ENCODE results near the gene IDE. TPM values are rescaled to one million over a fixed set of nuclear protein-coding genes. Genes with fewer than 3 reads are reported as not detected.
A peak's percentile ranks its signal among the peaks of the same experiment; 100 is the strongest.

IDE gene
- total RNA-seq, 1 experiment from 2014 or later = 30.6 TPM

GRCh38 chr10:92569071-92569470, 4.8 kb downstream of the IDE start:
- CTCF ChIA-PET = interaction anchor here (0.6 kb wide), 1 partner anchor 363 kb away, joined by 3 read pairs; no protein-coding TSS in a partner anchor
- TF ChIP-seq CTCF (IDR thresholded peaks at IDR 0.05; ENCODE audit: unreplicated experiment) = no peak
- H3K27ac Mint-ChIP-seq (ENCODE audit: unreplicated experiment) = no peak overlapping the region
- no peaks in the 10 kb centered on the region for H3K9me3 Mint-ChIP-seq (ENCODE audit: low read depth, unreplicated experiment)
- intact Hi-C loops (cut with micrococcal nuclease; ENCODE audit: unreplicated experiment) = no loop called here
- no peaks in the 10 kb centered on the region for H3K27me3 Mint-ChIP-seq (ENCODE audit: unreplicated experiment)
- no peak for DNase-seq
- BruUV-seq (replicated peaks) = no TSS peak
- peaks cover 33% of the 10 kb centered on the region for H3K4me1 Mint-ChIP-seq (ENCODE audit: low read depth, unreplicated experiment)
- H3K36me3 Mint-ChIP-seq (ENCODE audit: insufficient read depth, unreplicated experiment) = peaks cover 36% of the 10 kb centered on the region
- no peak overlapping the region for H3K4me3 Mint-ChIP-seq (ENCODE audit: low read depth, unreplicated experiment)

- CTCF ChIA-PET = no interaction called here
- no TSS peak for BruUV-seq (replicated peaks)
These were observed 5.8 kb downstream of the IDE start for GRCh38 chr10:92567952-92568600.

GRCh38 chr10:92562424-92562823, 11.5 kb downstream of the IDE start:
- no peak overlapping the region for H3K4me3 Mint-ChIP-seq (ENCODE audit: low read depth, unreplicated experiment)
- peaks cover 16% of the 10 kb centered on the region for H3K36me3 Mint-ChIP-seq (ENCODE audit: insufficient read depth, unreplicated experiment)
- TF ChIP-seq CTCF (IDR thresholded peaks at IDR 0.05; ENCODE audit: unreplicated experiment) = no peak
- H3K4me1 Mint-ChIP-seq (ENCODE audit: low read depth, unreplicated experiment) = peaks cover 6% of the 10 kb centered on the region
- intact Hi-C loops (cut with micrococcal nuclease; ENCODE audit: unreplicated experiment) = no loop called here
- BruUV-seq (replicated peaks) = no TSS peak
- CTCF ChIA-PET = no interaction called here
- peaks cover 5% of the 10 kb centered on the region for H3K9me3 Mint-ChIP-seq (ENCODE audit: low read depth, unreplicated experiment)
- H3K27me3 Mint-ChIP-seq (ENCODE audit: unreplicated experiment) = no peaks in the 10 kb centered on the region
- no peak overlapping the region for H3K27ac Mint-ChIP-seq (ENCODE audit: unreplicated experiment)
- DNase-seq = no peak

More at GRCh38 chr10:92567952-92568600, 5.8 kb downstream of the IDE start:
- H3K27ac Mint-ChIP-seq (ENCODE audit: unreplicated experiment) = peak overlapping the region; percentile 57
- no peak for TF ChIP-seq CTCF (IDR thresholded peaks at IDR 0.05; ENCODE audit: unreplicated experiment)
- no peak overlapping the region for H3K4me3 Mint-ChIP-seq (ENCODE audit: low read depth, unreplicated experiment)
- no peak for DNase-seq
- H3K4me1 Mint-ChIP-seq (ENCODE audit: low read depth, unreplicated experiment) = peaks cover 32% of the 10 kb centered on the region
- H3K9me3 Mint-ChIP-seq (ENCODE audit: low read depth, unreplicated experiment) = no peaks in the 10 kb centered on the region
- intact Hi-C loops (cut with micrococcal nuclease; ENCODE audit: unreplicated experiment) = no loop called here
- no peaks in the 10 kb centered on the region for H3K27me3 Mint-ChIP-seq (ENCODE audit: unreplicated experiment)
- peaks cover 27% of the 10 kb centered on the region for H3K36me3 Mint-ChIP-seq (ENCODE audit: insufficient read depth, unreplicated experiment)

GRCh38 chr10:92559046-92559445, 14.8 kb downstream of the IDE start:
- CTCF ChIA-PET = no interaction called here
- H3K27me3 Mint-ChIP-seq (ENCODE audit: unreplicated experiment) = no peaks in the 10 kb centered on the region

More at GRCh38 chr10:92559046-92559445, 14.8 kb downstream of the IDE start:
- no TSS peak for BruUV-seq (replicated peaks)
- H3K4me1 Mint-ChIP-seq (ENCODE audit: low read depth, unreplicated experiment) = no peaks in the 10 kb centered on the region
- H3K36me3 Mint-ChIP-seq (ENCODE audit: insufficient read depth, unreplicated experiment) = peaks cover 14% of the 10 kb centered on the region
- no peak overlapping the region for H3K27ac Mint-ChIP-seq (ENCODE audit: unreplicated experiment)
- H3K4me3 Mint-ChIP-seq (ENCODE audit: low read depth, unreplicated experiment) = no peak overlapping the region
- peaks cover 8% of the 10 kb centered on the region for H3K9me3 Mint-ChIP-seq (ENCODE audit: low read depth, unreplicated experiment)
- DNase-seq = no peak
- no peak for TF ChIP-seq CTCF (IDR thresholded peaks at IDR 0.05; ENCODE audit: unreplicated experiment)
- intact Hi-C loops (cut with micrococcal nuclease; ENCODE audit: unreplicated experiment) = no loop called here
